HS-5 (cell line): ENCODE measurements around the gene MICA.
"Not testable (repeated sequence)": the region's sequence is repeated elsewhere in the genome, so short reads cannot be mapped to it uniquely, and the experiment has no call there.

Source experiments
- DNase-seq: peaks from one replicate; pipeline ENCODE4 v3.0.0-alpha.2; 2012; ENCODE audit warnings: low read depth

The MICA gene

DNA sequence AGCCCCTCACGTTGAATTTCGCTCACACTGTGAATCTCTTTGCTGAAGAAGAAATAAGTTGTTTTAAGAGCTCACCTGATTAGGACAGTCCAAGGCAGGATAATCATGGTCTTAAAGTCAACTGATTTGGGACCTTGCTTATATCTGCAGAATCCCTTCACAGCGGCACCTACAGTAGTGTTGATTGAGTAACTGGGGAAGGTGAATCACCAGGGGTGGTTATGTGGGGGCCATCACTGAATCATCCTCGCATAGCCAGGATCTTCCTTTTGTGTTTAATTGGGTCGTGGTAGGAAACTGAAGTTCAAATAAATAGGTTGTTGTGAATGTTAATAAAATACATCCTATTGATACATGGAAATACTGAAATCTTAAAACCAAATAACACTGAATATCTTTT, 20.2 kb upstream of the MICA start:
- no peak for DNase-seq

DNA sequence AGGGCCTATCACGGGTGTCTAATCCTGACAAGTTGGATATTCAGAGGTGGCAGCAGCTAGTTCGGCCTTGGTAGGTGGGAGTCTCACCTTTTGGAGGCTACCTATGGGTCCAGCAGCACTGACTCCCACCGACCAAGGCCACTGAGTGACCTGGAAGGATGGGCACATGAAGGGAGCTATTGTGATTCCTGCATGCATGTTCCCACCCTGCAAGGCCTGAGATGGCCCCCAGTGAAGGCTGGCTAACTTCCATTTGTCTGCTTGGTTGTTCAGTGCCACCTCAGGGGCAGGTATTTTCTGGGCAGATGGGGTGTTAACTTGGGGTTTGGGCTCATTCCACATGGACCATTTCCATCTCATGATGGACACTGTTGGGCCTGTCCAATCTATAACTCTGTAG, 18.4 kb upstream of the MICA start:
- DNase-seq = no peak

- no peak for DNase-seq
Measured at GRCh38 chr6:31386099-31386498, 17.3 kb upstream of the MICA start.

DNA sequence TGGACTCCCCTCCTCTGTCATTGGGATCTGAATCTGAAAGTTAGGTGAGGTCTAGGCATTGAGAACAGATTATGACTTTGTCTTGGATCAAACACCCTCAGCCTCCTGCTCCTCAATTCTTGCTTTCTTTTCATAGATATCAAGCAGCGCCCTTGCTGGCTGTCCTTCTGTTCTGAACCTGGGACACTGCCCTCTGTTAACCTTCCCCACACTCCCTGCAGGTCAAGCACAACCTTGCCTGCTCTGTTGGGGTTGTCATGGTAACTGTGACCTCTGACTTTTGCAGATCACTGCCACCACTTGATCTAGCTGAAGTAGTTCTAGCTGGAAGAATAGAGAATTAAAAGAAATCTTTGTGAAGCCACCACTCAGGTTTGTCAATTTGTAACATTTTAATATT, 16.4 kb upstream of the MICA start:
- no peak for DNase-seq

DNA sequence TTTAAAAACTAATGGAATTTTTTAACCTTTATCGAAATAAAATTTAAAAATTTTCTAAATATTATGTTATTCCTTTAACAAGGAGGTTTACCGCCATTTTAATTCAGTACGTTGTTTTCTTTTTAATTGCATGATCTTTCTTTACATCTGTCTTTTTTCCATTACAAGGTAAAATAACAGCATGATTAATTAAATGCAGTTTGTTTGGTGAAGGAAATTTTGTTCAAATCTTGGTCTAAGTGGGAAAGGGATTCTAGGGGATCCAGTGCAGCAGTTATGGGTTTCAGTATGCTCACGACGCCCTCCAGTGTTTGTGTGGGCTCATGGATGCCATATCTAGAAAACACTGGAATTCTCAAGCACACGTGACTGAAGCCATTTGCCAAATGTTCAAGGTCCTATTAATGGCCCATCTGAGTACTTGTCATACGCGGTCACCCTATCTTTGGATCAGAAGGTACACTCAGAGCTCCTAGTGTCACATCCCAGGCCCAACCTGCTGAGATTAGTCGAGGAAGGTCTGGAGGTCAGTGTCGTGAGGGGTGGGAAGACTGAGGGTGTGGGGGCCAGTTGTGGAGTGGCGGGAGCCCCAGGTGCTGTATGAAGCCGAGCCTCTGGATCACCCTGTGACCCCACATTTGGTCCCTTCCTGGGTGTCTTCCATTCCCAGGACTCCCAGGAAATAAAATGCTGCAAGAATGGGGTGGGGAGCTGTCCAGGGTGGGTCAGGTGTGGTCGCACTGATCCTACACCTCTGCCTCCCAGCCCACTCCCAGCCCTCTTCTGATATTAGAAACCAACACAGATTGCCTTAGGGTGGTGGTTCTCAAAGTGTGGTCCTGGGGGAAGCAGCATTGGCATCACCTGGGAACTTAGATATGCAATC, 14.2 kb upstream of the MICA start:
- DNase-seq = not testable (repeated sequence)

DNA sequence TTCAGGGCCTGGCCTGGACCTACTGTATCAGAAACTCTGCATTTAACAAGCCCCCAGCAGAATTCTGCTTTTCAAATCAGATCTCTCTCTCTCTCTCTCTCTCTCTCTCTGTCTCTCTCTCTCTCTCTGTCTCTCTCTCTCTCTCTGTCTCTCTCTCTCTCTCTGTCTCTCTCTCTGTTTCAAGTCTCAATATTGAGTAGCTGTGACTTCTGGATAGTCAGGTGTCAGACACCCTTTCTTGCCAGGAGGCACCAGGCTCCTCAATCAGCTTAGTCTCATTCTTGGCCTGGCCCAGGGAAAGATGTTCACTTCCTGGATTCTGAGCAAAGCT, 13.6 kb upstream of the MICA start:
- DNase-seq = not testable (repeated sequence)

DNA sequence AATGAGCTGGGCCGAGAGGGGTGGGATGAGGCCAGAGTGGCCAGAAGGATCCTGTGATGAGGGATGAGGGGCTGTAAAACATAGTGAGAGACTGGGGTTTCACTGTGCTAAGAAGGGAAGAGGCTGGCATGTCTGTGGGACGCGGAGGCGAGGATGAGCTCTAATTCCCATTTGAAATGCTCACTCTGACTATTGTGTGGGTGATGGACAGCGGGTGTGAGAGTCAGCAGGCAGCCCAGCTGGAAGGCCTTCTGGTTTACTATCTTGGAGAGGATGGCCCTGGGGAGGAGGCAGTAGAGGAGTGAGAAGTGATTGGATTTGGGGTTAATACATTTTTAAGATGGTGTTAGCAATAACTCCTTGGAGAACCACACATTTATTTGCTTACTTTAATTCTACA, 9.5 kb upstream of the MICA start:
- DNase-seq = no peak

DNA sequence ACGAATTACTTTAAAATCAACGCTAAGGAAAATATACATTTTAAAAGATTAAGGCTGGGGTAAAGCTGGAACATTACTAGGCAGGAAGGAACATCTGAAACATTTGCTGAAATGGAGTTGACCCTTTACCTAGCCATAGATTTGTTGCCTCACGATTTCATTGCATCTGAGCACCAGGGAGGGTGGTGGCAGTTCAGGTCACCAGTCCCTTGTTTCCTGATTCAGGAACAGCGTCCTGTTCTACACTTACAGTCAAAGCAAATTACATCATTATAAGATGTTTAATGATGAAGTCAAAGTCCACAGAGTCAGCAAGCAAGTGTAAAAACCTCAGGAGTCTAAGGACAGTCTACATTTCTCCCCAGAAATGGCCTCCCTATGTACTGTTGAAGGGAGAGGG, 9.0 kb upstream of the MICA start:
- DNase-seq = no peak

DNA sequence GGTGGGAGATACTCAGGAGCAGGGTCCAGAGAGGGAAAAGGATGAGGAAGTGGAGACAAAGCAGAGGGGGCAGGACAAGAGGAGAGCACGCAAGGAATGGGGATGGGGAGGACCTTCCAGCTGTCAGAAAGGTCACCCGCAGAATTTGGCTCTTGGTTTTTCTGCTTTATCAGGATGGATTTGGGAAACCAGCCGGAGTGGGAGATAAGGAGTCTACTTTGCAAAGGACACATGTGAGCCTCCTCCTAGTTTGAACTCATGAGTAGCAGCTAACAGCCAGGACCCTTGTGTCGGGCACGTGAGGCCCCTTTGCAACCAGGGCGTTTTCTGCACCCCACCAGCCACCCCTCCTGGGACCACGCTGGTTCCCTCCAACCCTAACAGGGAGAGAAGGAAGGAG, 7.6 kb upstream of the MICA start:
- DNase-seq = no peak

DNA sequence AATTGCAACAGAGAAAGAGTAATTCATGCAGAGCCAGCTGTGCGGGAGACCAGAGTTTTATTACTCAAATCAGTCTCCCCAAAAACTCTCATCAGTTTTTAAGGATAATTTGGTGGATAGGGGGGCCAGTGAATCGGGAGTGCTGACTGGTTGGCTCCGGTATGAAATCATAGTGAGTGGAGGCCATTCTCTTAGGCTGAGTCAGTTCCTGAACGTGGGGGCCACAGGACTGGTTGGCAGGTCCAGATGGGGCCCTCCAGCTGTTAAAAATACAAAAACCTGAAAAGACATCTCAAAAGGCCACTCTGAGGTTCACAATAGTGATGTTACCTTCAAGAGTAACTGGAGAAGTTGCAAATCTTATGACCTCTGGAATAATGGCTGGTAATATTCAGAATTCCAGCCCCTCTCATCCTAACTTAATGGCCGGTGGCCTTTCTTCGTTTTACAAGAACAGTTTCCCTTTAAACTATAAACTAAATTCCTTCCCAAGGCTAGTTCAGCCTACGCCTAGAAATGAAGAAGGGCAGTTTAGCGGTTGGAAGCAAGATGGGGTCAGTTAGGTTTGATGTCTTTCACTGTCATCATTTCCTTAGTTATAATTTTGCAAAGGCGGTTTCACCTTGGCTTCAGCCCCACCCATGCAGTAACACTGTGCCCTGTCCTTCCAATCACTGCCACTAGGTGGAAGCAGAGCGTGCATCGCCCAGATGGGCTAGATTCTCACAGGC, 6.8 kb upstream of the MICA start:
- peak; percentile 60 for DNase-seq

DNA sequence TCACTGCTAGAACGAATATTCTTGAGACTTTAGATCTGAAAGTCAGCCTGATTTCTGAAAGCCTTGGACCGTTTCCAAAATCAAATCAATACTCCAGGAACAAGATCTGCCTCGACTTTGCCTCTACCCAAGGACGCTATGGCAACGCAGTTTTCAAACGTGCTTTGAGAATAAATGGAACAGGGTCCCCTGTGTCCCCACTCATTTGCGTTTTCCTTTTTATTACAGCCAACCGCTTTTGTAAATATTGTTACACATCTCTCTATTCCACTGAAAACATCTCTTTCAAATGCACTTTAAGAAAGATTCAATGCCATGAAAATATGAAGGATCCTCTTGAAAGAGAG, 6.3 kb upstream of the MICA start:
- not testable (repeated sequence) for DNase-seq

GRCh38 chr6:31397901-31398525, 5.4 kb upstream of the MICA start:
- DNase-seq = no peak

GRCh38 chr6:31399589-31400466, 3.6 kb upstream of the MICA start:
- peak; percentile 76 for DNase-seq

GRCh38 chr6:31400467-31401289, 2.7 kb upstream of the MICA start:
- no peak for DNase-seq

GRCh38 chr6:31401403-31401802, 2.0 kb upstream of the MICA start:
- DNase-seq = peak; percentile 63

- no peak for DNase-seq
Measured at GRCh38 chr6:31402324-31403282, 792 bp upstream of the MICA start.

- DNase-seq = not testable (repeated sequence)
Measured at GRCh38 chr6:31404061-31404364, 618 bp downstream of the MICA start.

- DNase-seq = no peak
Measured at GRCh38 chr6:31405996-31406395, 2.6 kb downstream of the MICA start.

DNA sequence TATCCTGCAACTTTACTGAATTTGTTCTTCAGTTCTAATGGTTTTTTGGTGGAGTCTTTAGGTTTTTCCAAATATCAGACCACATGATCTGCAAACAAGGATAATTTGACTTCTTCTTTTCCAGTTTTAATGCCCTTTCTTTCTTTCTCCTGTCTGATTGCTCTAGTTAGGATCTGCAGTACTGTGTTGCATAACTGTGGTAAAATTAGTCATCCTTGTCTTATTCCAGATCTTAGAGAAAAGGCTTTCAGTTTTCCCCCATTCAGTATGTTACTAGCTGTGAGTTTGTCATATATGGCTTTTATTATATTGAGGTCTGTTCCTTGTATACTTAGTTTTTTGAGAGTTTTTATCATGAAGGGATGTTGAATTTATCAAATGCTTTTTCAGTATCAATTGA, 4.3 kb downstream of the MICA start:
- peak; percentile 44 for DNase-seq

DNA sequence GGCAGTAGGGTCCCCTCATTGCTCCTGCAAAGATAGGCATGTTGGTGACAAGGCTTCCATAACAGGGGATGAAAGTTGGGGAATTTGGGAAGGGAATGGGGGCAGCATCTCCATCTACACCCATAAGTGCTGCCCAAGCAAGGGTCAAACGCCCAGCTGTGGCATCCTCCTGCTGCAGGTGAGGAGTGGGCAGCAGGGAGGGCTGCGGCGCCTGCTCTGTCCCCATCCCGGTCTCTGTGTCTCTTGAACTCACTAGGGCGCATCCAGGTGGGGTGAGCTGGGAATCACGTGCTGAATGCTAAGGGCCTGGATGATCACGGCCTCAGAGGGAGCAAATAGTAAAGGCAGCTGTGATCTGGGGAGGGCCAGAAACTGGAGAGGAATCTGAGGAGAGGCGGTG, 9.1 kb downstream of the MICA start:
- no peak for DNase-seq
